ENCODE results near the gene LNP1.
"Not testable (repeated sequence)": the region's sequence is repeated elsewhere in the genome, so short reads cannot be mapped to it uniquely, and the experiment has no call there.

Gene LNP1

GRCh38 chr3:100429187-100429716, 27.9 kb downstream of the LNP1 start:
- DNase-seq (ENCODE audit: low read depth), result no peak

DNA sequence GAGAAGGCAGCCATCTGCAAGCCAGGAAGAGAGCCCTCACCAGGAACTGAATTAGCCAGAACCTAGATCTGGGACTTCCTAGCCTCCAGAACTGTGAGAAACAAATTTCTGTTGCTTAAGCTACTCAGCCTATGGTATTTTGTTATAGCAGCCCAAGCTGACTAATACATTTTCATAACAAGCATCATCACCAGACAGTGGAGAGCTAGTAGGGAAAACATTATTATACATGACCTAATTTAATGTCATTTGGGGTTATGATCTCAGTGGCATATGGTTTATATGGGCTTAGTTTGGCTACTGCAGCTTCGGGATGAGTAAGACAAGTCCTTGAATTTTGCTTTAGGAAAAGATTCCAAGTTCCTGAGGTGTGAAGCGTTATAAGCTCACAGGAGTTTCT, 35.6 kb downstream of the LNP1 start:
- DNase-seq (ENCODE audit: low read depth), result no peak

GRCh38 chr3:100437721-100438622, 36.6 kb downstream of the LNP1 start:
- no peak for DNase-seq (ENCODE audit: low read depth)

DNA sequence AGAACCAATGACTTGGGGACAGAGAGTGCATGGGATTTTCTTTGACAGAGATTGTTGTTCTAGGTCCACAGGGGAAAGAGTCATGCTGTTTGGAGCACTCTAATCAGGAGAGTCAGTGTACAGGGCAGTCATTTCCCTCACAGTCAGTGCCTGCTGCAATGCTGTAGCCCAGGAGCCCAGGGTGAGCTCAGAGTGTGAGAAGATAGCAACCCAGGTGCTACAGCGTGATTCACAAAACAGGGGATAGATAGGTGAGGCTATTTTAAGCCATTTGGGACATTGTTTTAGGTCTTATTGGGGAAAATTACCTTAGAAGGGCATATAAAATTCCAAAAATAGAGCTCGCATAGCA, 37.3 kb downstream of the LNP1 start:
- DNase-seq (ENCODE audit: low read depth), result no peak

DNA sequence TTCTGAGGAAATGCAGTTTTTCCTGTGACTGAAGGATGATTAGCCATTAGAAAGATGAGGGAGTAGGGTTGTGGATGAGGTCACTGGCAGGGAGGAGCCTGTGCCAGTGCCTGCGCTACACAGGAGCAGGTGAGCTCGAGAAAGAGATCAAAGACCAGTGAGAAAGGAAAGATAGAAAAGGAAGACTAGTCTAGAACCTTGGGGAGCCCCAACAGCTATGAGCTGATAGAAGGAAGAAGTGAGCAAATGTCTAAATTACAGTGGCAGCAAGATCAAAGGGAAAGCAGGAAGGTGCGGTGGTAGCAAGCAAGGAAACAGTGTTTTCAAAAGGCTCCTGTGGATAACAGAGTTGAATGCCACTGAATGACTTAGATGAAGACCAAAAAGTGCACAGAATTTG, 39.6 kb downstream of the LNP1 start:
- no peak for DNase-seq (ENCODE audit: low read depth)

DNA sequence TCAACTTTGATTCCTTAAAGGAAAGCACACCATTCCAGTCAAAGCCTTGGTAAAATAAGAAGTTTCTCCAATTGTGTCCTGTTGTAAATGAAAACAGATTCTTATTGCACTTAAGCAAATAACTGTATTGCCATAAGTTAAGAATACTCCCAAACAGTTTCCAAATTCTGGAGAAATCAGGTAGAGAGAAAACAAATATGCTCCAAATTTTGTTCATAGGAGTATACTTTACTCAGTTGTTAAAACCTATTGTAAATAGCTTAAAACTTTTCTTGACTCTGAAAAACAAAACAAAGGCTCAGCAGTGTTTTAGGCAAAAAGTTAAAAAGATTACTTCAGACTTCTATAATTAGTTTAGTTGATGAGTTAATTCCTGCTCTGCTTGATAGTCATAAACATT, 42.4 kb downstream of the LNP1 start:
- DNase-seq (ENCODE audit: low read depth), result no peak

DNA sequence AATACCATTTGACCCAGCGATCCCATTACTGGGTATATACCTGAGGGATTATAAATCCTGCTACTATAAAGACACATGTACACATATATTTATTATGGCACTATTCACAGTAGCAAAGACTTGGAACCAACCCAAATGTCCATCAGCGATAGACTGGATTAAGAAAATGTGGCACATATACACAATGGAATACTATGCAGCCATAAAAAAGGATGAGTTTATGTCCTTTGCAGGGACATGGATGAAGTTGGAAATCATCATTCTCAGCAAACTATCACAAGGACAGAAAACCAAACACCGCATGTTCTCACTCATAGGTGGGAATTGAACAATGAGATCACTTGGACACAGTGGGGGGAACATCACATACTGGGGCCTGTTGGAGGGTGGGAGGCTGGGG, 45.7 kb downstream of the LNP1 start:
- DNase-seq (ENCODE audit: low read depth), result not testable (repeated sequence)

DNA sequence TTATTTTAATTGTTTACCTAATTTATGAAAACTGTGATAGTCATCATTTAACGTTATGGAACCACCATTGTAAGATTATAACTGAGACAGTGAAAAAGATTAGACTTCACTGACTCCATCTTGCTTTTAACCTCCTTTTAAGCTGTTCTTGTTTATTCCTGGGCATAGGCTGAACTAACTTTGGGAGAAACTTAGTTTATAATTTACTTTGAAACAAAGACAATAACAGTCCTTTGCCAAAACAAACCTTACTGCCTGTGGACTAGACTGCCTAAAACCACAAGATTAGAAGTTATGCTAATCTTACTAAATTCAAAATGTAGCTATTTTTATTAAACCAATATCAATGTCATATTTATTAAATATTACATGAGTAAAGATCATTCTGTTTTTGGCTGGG, 46.7 kb downstream of the LNP1 start:
- no peak for DNase-seq (ENCODE audit: low read depth)

- no peak for DNase-seq (ENCODE audit: low read depth)
Observed at GRCh38 chr3:100449214-100449613, 47.9 kb downstream of the LNP1 start.

GRCh38 chr3:100454677-100455076, 53.3 kb downstream of the LNP1 start:
- DNase-seq (ENCODE audit: low read depth), result no peak

DNA sequence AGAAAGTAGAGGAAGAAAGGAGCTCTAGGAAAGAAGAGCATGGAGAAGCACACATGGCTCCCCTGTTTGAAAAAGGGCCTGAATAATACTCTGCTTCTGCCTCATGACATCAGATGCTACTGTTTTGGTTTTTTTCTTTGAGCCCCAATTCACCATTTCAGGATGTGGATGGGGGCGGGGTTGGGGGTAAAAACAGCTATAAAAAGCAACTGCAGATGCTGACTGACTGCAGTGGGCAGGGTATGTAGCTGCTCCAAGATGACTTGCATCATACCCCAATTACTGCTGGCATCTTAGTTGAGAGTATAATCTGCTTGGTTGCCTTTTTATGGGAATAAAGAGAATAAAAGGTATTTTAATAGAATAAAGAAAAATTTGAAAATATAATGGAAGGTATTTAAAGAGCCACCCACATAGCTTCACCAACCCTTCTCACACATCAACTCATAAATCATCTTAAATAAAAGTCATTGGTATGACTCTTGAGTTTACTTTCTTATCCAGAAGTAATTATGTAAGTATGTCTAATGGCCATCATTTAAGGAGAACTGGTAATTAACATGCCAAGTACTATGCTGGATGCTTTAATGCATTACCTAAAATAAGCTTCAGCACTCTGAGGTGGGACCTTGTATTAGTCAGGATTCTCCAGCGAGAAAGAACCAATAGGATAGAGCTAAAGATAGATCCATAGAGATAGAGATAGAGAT, 54.7 kb downstream of the LNP1 start:
- no peak for DNase-seq (ENCODE audit: low read depth)

DNA sequence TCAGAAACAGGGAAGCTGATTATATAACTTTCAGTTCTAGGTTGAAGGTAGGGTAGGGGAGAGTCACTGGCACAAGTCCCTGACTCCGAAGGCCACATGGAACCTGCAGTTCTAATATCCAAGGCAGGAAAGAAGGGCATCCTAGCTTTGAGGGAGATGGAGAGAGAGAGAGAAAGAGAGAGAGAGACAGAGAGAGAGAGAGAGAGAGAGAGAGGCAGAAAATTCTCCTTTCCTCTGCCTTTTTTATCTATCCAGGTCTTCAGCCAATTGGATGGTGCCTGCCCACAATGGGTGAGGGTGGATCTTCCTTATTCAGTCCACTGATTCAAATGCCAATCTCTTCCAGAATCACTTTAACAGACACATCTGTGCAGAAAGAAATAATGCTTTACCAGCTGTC, 55.4 kb downstream of the LNP1 start:
- no peak for DNase-seq (ENCODE audit: low read depth)

DNA sequence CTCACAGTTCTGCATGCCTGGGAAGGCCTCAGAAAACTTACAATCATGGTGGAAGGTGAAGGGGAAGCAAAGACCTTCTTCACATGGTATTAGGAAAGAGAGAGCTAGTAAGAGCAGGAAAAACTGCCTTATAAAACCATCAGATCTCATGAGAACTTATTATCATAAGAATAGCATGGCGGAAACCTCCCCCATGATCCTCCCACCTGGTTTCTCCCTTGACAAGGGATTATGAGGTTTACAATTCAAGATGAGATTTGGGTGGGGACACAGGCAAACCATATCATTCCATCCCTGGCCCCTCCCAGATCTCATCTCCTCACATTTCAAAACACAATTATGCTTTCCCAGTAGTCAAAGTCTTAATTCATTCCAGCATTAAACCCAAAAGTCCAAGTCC, 56.5 kb downstream of the LNP1 start:
- no peak for DNase-seq (ENCODE audit: low read depth)

DNA sequence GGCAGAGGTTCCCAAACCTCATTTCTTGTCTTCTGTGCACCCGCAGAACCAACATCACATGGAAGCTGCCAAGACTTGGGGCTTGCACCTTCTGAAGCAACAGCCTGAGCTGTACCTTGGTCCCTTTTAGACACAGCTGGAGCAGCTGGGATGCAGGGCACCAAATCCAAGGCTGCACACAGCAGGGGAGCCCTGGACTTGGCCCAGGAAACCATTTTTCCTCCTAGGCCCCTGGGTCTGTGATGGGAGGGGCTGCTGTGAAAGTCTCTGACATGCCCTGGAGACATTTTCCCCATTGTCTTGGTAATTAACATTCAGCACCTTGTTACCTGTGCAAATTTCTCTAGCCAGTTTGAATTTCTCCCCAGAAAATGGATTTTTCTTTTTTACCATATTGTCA, 57.5 kb downstream of the LNP1 start:
- DNase-seq (ENCODE audit: low read depth), result no peak

- peak; percentile 7 for DNase-seq (ENCODE audit: low read depth)
Observed at GRCh38 chr3:100463002-100463401, 61.7 kb downstream of the LNP1 start.

- DNase-seq (ENCODE audit: low read depth), result no peak
Observed at GRCh38 chr3:100463646-100464155, 62.4 kb downstream of the LNP1 start.

DNA sequence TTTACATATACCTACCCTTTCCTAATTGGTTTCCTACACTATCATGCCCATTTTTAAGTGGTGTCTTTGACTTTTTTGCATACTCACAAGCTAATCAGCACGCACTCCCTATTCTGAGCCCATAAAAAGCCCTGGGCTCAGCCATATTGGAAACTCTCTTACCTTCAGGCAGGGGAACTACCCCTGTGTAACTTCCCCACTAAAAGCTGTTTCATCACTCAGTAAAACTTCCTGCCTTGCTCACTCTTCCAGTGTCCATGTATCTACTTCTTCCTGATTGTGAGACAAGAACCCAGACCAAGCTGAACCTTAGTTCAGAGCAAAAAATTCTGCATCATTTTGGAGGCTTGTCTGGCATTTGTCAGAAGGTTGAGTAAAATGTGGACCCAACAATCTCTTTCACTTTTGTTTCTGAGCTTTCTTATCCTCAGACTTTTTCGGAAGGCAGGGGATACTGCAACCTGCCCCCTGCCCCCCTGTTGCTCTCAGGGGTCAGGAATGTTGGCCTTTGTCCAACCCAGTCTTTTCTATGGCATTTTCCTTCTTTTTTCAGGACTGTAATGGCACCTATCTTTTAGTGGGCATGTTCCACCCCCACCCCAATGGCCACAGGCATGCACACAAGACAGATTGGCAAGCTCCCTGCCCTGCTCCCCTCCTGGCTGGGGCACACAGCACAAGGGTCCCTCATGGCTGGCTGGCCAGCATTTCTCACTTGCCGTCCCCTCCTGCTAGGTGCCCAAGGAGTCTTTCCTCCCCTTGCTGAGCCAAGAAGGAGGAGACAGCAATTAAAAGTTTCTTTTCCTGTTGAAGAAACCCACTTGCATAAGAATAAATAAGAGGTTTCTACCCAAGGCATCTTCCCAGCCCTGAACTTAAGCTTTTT, 64.8 kb downstream of the LNP1 start:
- no peak for DNase-seq (ENCODE audit: low read depth)

DNA sequence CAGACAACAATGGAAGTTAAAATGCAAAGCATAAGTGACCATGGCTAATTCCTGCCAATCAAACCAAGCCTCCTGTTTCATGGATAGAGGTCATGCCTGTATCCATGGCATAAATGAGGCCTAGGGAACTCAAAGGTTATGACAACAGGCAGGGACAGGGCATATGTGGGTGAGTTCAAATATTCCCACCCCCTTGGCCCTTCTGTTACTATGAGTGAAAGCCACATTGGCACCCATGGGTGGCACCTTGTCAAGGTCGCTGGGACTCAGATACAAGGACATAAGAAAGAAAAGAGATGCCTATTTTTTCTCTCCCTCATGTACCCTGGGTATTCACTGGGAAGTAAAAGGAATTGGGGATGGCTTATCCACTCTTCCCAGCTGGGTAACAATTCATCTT, 65.8 kb downstream of the LNP1 start:
- DNase-seq (ENCODE audit: low read depth), result no peak

- no peak for DNase-seq (ENCODE audit: low read depth)
Observed at GRCh38 chr3:100468676-100469075, 67.3 kb downstream of the LNP1 start.

DNA sequence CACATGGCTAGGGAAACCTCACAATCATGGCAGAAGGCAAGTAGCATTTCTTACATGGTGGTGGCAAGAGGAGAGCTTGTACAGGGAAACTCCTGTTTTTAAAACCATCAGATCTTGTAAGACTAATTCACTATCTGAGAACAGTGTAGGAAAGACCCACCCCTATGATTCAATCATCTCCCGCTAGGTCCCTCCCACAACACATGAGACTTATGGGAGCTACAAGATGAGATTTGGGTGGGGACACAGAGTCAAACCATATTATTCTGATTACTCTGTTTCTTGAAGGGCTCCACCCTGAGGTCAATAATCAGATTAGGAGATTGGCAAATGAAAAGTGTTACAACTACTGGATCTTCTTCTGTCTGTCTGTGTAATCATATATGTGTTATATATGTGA, 69.6 kb downstream of the LNP1 start:
- DNase-seq (ENCODE audit: low read depth), result no peak

DNA sequence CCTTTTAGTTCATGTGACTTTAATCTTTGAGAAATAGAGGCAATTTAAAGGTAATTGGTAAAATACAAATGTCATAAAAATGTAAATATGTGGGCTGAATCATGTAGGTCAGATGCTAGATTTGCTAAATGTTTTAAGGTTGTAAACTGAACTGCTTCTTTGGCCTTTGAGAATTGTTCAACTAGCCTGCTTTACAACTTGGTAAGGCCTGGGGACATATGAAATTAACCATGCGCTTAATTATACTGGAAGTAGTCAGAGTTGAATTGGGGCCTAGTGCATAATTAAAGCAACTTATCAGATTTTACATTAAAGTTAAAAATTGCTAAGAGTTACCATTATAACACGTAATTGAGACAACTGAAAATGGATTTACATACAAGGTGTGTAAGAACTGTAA, 70.1 kb downstream of the LNP1 start:
- no peak for DNase-seq (ENCODE audit: low read depth)

GRCh38 chr3:100477851-100478360, 76.6 kb downstream of the LNP1 start:
- not testable (repeated sequence) for DNase-seq (ENCODE audit: low read depth)
